22Rv1 (cell line): Measurements from ENCODE around the gene POLE2.

Experiments used
- H3K27ac ChIP-seq: fragments of 450-650 bp; 2 replicates; pipeline ENCODE4 v1.5.1; 2017
- CTCF ChIP-seq: fragments of 450-650 bp; IDR thresholded peaks from 2 replicates; pipeline ENCODE4 v1.5.1; 2017; ENCODE audit warnings: mild to moderate bottlenecking
- ZFX ChIP-seq: fragments of 450-650 bp; IDR thresholded peaks from 2 replicates; pipeline ENCODE4 v1.6.1; 2017; ENCODE audit warnings: antibody characterized with exemption, borderline replicate concordance

Gene POLE2

GRCh38 chr14:49633640-49634546 lies 54.1 kb downstream of the POLE2 start:
- peak overlapping the region; percentile 98 for H3K27ac ChIP-seq
- TF ChIP-seq ZFX (no peak), CTCF (peak; percentile 93)

GRCh38 chr14:49623941-49624839 lies 63.8 kb downstream of the POLE2 start:
- no peak for TF ChIP-seq ZFX
- TF ChIP-seq CTCF = no peak
- H3K27ac ChIP-seq = peak overlapping the region; percentile 40

- TF ChIP-seq CTCF (no peak), ZFX (no peak)
Observed at GRCh38 chr14:49623387-49623786, 64.6 kb downstream of the POLE2 start.

GRCh38 chr14:49622022-49622607 lies 65.9 kb downstream of the POLE2 start:
- no peak overlapping the region for H3K27ac ChIP-seq
- TF ChIP-seq CTCF (no peak), ZFX (no peak)

More at GRCh38 chr14:49623387-49623786, 64.6 kb downstream of the POLE2 start:
- peak overlapping the region; percentile 40 for H3K27ac ChIP-seq

GRCh38 chr14:49621114-49621881 lies 66.7 kb downstream of the POLE2 start:
- TF ChIP-seq CTCF = peak; percentile 27; the same call in 1 of the 2 replicates
- TF ChIP-seq ZFX = no peak
- peak overlapping the region; percentile 96 for H3K27ac ChIP-seq

GRCh38 chr14:49620182-49621113 lies 67.6 kb downstream of the POLE2 start, which contains the start of the genes MGAT2 and RPL36AL:
Gene MGAT2 (plus strand): TSS chr14:49620799. CDS start chr14:49621269, 470 bp downstream.
Gene RPL36AL (minus strand): TSS chr14:49620626. CDS start chr14:49619104, 1,522 bp downstream.
- no peak for TF ChIP-seq ZFX
- peak; percentile 55 for TF ChIP-seq CTCF
- H3K27ac ChIP-seq = peak within 1 kb of the TSS; percentile 96
